ENCODE data around the gene STRN3. TPM values are rescaled to one million over a fixed set of nuclear protein-coding genes. Genes with fewer than 3 reads are reported as not detected.
"Not testable (repeated sequence)": the region's sequence is repeated elsewhere in the genome, so short reads cannot be mapped to it uniquely, and the experiment has no call there.

STRN3 gene
- polyA plus RNA-seq, 2 donors: 7.4 to 9.5 TPM

DNA sequence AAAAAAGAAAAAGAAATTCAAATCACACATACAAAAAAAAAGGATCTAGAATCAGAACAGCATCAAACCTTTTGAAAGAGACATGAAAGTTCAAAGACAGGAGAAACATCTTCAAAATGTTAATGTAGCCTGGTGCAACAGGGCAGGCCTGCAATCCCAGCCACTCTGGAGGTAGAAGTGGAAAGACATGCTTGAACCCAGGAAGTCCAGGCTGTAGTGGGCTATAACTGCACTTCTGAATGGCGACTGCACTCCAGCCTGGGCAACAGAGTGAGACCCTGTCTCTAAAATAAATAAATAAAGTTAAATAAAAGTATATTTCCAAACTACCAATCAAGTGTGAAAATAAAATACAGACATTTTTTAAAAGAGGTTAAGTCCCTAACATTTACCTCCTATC lies 19.5 kb downstream of the STRN3 start:
- Histone ChIP-seq H3K27ac (ENCODE audit: low read depth in 2 of 2, low read length in 1 of 2) (no peak overlapping the region), H3K4me3 (ENCODE audit: low read depth in 1 of 2, low read length in 2 of 2) (no peak overlapping the region), H3K4me1 (ENCODE audit: control insufficient read depth in 2 of 2, insufficient read depth in 2 of 2, low read length in 1 of 2) (no peaks in the 10 kb centered on the region), H3K36me3 (ENCODE audit: control insufficient read depth in 2 of 2, insufficient read depth in 2 of 2, low read length in 1 of 2) (peaks cover 0 to 3% of the 10 kb centered on the region in 2 donors), H3K27me3 (ENCODE audit: control insufficient read depth in 1 of 2, insufficient read depth in 2 of 2, low read length in 2 of 2) (no peaks in the 10 kb centered on the region), H3K9me3 (ENCODE audit: control insufficient read depth in 2 of 2, insufficient read depth in 1 of 2, low read depth in 1 of 2, low read length in 1 of 2) (no peaks in the 10 kb centered on the region)
- WGBS, 2 donors: 98 to 100% methylated on average over 1 of the region's 1 CpG

DNA sequence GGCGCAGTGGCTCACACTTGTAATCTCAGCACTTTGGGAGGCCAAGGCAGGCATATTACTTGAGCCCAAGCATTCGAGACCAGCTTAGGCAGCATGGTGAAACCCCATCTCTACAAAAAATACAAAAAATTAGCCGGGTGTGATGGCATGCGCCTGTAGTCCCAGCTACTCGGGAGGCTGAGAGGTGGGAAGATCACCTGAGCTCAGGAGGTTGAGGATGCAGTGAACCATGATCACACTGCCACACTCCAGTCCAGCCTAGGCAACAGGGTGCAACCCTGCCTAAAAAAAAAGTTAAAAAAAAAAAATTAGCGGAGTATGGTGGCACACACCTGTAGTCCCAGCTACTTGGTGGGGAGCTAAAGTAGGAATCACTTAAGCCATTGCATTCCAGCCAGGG lies 22.2 kb downstream of the STRN3 start:
- not testable (repeated sequence) for H3K36me3 ChIP-seq (ENCODE audit: control insufficient read depth in 2 of 2, insufficient read depth in 2 of 2, low read length in 1 of 2); H3K27me3 ChIP-seq (ENCODE audit: control insufficient read depth in 1 of 2, insufficient read depth in 2 of 2, low read length in 2 of 2); H3K4me1 ChIP-seq (ENCODE audit: control insufficient read depth in 2 of 2, insufficient read depth in 2 of 2, low read length in 1 of 2); H3K27ac ChIP-seq (ENCODE audit: low read depth in 2 of 2, low read length in 1 of 2); H3K4me3 ChIP-seq (ENCODE audit: low read depth in 1 of 2, low read length in 2 of 2); H3K9me3 ChIP-seq (ENCODE audit: control insufficient read depth in 2 of 2, insufficient read depth in 1 of 2, low read depth in 1 of 2, low read length in 1 of 2)
- 91 to 97% methylated on average over 6 of the region's 6 CpGs for WGBS, 2 donors

DNA sequence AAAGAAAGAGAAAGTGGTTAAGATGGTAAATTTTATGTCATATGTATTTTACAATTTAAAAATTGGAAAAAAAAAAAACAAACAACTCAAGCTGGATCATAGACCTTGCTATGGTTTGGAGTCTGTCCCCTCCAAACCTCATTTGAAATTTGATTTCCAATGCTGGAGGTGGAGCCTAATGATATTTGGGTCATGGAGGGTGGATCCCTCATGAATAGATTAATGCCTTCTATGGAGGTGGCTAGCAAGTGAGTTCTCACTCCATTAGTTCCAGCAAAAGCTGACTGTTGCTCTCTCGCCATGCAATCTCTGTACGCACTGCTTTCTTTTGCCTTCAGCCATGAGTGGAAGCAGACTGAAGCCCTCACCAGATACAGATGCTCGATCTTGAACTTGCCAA lies 22.9 kb downstream of the STRN3 start:
- H3K9me3 ChIP-seq (ENCODE audit: control insufficient read depth in 2 of 2, insufficient read depth in 1 of 2, low read depth in 1 of 2, low read length in 1 of 2): no peaks in the 10 kb centered on the region
- no peaks in the 10 kb centered on the region for H3K27me3 ChIP-seq (ENCODE audit: control insufficient read depth in 1 of 2, insufficient read depth in 2 of 2, low read length in 2 of 2)
- H3K4me1 ChIP-seq (ENCODE audit: control insufficient read depth in 2 of 2, insufficient read depth in 2 of 2, low read length in 1 of 2): no peaks in the 10 kb centered on the region
- H3K4me3 ChIP-seq (ENCODE audit: low read depth in 1 of 2, low read length in 2 of 2): no peak overlapping the region
- WGBS, 2 donors: 93 to 98% methylated on average over 3 of the region's 3 CpGs
- H3K36me3 ChIP-seq (ENCODE audit: control insufficient read depth in 2 of 2, insufficient read depth in 2 of 2, low read length in 1 of 2): peaks cover 0 to 5% of the 10 kb centered on the region in 2 donors
- H3K27ac ChIP-seq (ENCODE audit: low read depth in 2 of 2, low read length in 1 of 2): no peak overlapping the region

DNA sequence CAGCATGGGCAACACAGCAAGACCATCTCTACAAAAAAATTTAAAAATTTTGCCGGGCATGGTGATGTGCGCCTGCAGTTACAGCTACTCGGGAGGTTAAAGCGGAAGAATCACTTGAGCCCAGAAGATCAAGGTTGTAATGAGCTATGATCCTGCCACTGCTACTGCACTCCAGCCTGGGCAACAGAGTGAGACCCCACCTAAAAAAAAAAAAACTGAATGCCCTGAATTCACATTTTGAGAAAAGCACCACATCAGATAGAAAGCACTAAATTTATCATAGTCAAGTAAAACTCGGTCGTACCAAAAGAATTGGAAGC lies 24.9 kb downstream of the STRN3 start:
- H3K36me3 ChIP-seq (ENCODE audit: control insufficient read depth in 2 of 2, insufficient read depth in 2 of 2, low read length in 1 of 2): peaks cover 0 to 6% of the 10 kb centered on the region in 2 donors
- no peaks in the 10 kb centered on the region for H3K27me3 ChIP-seq (ENCODE audit: control insufficient read depth in 1 of 2, insufficient read depth in 2 of 2, low read length in 2 of 2)
- H3K4me3 ChIP-seq (ENCODE audit: low read depth in 1 of 2, low read length in 2 of 2): no peak overlapping the region
- peaks cover 0 to 2% of the 10 kb centered on the region in 2 donors for H3K4me1 ChIP-seq (ENCODE audit: control insufficient read depth in 2 of 2, insufficient read depth in 2 of 2, low read length in 1 of 2)
- no peak overlapping the region for H3K27ac ChIP-seq (ENCODE audit: low read depth in 2 of 2, low read length in 1 of 2)
- 80 to 89% methylated on average over 6 of the region's 6 CpGs for WGBS, 2 donors
- no peaks in the 10 kb centered on the region for H3K9me3 ChIP-seq (ENCODE audit: control insufficient read depth in 2 of 2, insufficient read depth in 1 of 2, low read depth in 1 of 2, low read length in 1 of 2)

DNA sequence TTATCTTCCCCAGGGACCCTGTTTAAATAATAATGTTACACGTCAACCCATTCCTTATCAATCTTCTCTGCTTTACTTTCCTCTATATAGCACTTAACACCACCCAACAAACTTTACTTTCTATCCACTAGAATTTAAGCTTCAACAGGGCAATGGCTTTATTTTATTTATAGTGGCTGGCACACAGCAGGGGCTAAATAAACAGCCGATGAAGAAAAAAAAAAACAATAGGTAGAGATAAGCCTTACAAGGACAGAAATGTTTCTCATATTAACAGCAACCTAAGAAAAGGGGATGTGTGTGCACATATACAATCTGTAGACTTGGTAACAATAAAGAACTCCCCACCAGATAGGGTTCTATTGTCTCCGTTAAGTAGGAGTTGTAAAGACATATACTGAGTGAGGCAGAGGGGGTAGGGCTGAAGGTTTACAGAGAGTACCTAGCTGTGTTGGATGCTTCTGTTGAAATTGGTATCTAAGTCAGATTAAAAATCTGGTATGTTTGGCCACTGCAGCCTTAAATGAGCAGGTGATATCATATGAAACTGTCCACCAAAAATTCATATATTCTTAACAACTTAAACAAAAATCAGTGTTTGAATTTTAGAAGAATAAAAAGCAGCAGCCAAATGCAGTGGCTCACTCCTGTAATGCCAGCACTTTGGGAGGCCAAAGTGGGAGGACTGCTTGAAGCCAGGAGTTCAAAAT lies 25.4 kb downstream of the STRN3 start:
- peaks cover 0 to 2% of the 10 kb centered on the region in 2 donors for H3K4me1 ChIP-seq (ENCODE audit: control insufficient read depth in 2 of 2, insufficient read depth in 2 of 2, low read length in 1 of 2)

DNA sequence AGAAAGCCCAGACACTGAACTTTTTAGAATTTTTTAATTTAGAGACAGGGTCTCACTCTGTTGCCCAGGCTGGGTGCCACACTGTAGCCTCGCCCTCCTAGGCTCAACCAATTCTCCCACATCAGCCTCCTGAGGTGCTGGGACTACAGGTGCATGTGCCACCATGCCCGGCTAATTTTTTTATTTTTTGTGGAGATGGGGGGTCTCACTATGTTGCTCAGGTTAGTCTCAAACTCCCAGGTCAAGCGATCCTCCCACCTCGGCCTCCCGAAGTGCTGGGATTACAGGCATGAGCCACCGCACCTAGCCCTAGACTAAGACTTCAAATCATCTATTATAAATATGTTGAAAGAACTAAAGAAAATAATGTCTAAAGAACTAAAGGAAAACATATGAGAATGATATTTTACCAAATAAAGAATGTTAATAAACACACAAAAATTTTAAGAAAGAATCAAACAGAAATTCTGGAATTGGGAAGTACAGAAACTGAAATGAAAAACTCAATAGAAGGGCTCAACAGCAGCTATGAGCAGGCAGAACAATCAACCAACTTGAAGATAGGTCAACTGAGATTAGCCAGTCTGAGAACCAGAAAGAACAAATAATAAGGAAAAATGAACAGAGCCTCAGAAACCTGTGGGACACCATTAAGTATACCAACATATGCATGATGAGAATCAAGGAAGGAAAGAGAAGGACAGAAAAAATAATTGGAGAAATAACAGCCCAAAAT lies 27.0 kb downstream of the STRN3 start:
- Histone ChIP-seq H3K4me1 (ENCODE audit: control insufficient read depth in 2 of 2, insufficient read depth in 2 of 2, low read length in 1 of 2) (peaks cover 0 to 4% of the 10 kb centered on the region in 2 donors), H3K27ac (ENCODE audit: low read depth in 2 of 2, low read length in 1 of 2) (no peak overlapping the region), H3K9me3 (ENCODE audit: control insufficient read depth in 2 of 2, insufficient read depth in 1 of 2, low read depth in 1 of 2, low read length in 1 of 2) (no peaks in the 10 kb centered on the region), H3K4me3 (ENCODE audit: low read depth in 1 of 2, low read length in 2 of 2) (no peak overlapping the region), H3K36me3 (ENCODE audit: control insufficient read depth in 2 of 2, insufficient read depth in 2 of 2, low read length in 1 of 2) (peaks cover 0 to 2% of the 10 kb centered on the region in 2 donors), H3K27me3 (ENCODE audit: control insufficient read depth in 1 of 2, insufficient read depth in 2 of 2, low read length in 2 of 2) (no peaks in the 10 kb centered on the region)
- WGBS, 2 donors: 95 to 98% methylated on average over 6 of the region's 6 CpGs

More for the DNA sequence above, 25.4 kb downstream of the STRN3 start:
- WGBS, 2 donors: 68 to 73% methylated on average over 3 of the region's 3 CpGs
- Histone ChIP-seq H3K9me3 (ENCODE audit: control insufficient read depth in 2 of 2, insufficient read depth in 1 of 2, low read depth in 1 of 2, low read length in 1 of 2) (no peaks in the 10 kb centered on the region), H3K36me3 (ENCODE audit: control insufficient read depth in 2 of 2, insufficient read depth in 2 of 2, low read length in 1 of 2) (peaks cover 0 to 4% of the 10 kb centered on the region in 2 donors), H3K4me3 (ENCODE audit: low read depth in 1 of 2, low read length in 2 of 2) (no peak overlapping the region), H3K27ac (ENCODE audit: low read depth in 2 of 2, low read length in 1 of 2) (no peak overlapping the region), H3K27me3 (ENCODE audit: control insufficient read depth in 1 of 2, insufficient read depth in 2 of 2, low read length in 2 of 2) (no peaks in the 10 kb centered on the region)

DNA sequence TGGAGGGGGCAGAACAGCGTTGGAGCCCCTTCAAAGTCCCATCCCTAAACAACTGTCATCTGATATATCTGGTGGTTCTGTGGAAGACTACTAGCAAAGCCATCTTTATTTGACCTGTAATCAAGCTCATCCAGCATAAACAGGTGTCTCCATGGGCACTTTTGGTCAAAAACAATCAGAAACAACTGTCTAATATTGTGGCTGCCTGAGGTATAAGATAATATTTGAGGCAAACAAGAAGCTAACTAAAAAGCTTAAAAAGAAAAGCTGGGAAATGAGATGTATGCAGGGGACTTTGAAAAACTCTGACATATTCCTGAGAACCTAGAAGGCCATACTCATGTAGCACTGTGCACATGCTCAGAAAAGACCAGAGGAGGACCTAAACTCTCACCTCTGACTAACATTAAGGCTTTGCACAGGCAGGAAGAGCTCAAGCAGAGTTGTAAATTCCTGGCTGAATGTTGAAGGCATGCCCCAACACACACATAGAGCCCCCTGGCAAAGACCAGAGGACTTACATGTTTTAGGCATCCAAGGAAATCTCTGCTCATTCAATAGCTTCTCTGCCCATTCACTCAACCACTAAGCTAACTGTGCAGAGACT lies 28.0 kb downstream of the STRN3 start:
- no peak overlapping the region for H3K27ac ChIP-seq (ENCODE audit: low read depth in 2 of 2, low read length in 1 of 2)
- peaks cover 0 to 2% of the 10 kb centered on the region in 2 donors for H3K36me3 ChIP-seq (ENCODE audit: control insufficient read depth in 2 of 2, insufficient read depth in 2 of 2, low read length in 1 of 2)
- H3K27me3 ChIP-seq (ENCODE audit: control insufficient read depth in 1 of 2, insufficient read depth in 2 of 2, low read length in 2 of 2): no peaks in the 10 kb centered on the region
- 95 to 97% methylated on average over 1 of the region's 1 CpG for WGBS, 2 donors
- H3K9me3 ChIP-seq (ENCODE audit: control insufficient read depth in 2 of 2, insufficient read depth in 1 of 2, low read depth in 1 of 2, low read length in 1 of 2): no peaks in the 10 kb centered on the region
- peaks cover 0 to 4% of the 10 kb centered on the region in 2 donors for H3K4me1 ChIP-seq (ENCODE audit: control insufficient read depth in 2 of 2, insufficient read depth in 2 of 2, low read length in 1 of 2)
- no peak overlapping the region for H3K4me3 ChIP-seq (ENCODE audit: low read depth in 1 of 2, low read length in 2 of 2)

DNA sequence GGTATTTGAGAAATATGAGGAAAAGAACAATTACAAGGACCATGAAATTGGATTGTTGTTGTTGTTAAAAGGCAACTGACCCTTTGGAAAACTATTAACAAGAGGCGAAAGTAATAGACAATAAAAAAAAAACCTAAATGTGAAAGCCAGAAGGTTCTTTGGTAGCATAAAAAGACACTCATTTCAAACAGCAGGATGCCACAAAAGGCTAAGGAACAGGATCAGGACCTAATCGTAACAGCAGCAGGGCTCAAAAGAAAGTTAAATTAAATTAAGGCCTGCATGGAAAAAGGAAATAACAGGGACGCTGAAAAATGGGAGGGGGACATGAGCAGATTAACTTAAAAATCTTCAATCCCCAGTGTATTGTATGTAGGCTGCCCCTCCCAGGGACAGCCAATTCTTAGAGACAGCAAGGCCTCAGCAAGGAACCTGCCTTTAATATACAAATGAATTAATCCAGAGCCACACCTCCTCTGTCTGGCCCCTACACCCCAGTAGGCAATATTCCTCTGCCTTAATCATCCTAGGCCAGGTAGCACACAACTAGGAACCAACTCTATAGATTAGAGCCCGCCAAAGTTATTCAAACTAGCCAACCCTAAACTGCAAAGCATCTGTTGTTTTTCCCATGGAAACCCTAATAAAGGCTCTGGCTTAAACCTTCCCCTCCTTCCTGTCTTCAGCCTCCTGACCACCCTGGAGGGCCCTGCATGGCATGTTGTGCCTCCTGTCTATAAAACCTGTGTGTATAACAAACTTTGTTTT lies 29.1 kb downstream of the STRN3 start:
- H3K4me1 ChIP-seq (ENCODE audit: control insufficient read depth in 2 of 2, insufficient read depth in 2 of 2, low read length in 1 of 2): peaks cover 0 to 4% of the 10 kb centered on the region in 2 donors
- no peak overlapping the region for H3K27ac ChIP-seq (ENCODE audit: low read depth in 2 of 2, low read length in 1 of 2)
- H3K4me3 ChIP-seq (ENCODE audit: low read depth in 1 of 2, low read length in 2 of 2): no peak overlapping the region
- no peaks in the 10 kb centered on the region for H3K9me3 ChIP-seq (ENCODE audit: control insufficient read depth in 2 of 2, insufficient read depth in 1 of 2, low read depth in 1 of 2, low read length in 1 of 2)
- H3K27me3 ChIP-seq (ENCODE audit: control insufficient read depth in 1 of 2, insufficient read depth in 2 of 2, low read length in 2 of 2): no peaks in the 10 kb centered on the region
- 89 to 90% methylated on average over 4 of the region's 4 CpGs for WGBS, 2 donors
- H3K36me3 ChIP-seq (ENCODE audit: control insufficient read depth in 2 of 2, insufficient read depth in 2 of 2, low read length in 1 of 2): peaks cover 0 to 2% of the 10 kb centered on the region in 2 donors

DNA sequence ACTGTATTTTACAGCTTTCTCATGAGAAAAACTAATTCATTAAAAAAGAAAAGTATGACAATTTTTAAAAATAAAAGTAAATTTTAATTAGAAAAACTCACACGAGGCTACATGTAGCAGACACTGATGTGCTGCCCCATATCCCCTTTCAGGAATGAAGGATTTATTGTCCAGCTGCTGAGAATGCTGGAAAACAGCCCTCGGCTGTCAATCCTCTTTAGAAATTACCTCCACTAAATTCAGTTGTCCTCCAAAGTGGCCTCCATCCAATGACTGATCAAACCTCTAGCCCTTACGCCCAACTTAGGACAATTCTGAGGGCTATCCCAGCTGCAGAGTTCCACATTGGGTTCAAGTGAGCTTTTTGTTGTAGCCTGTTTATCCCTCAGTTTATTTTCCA lies 30.5 kb downstream of the STRN3 start:
- Histone ChIP-seq H3K36me3 (ENCODE audit: control insufficient read depth in 2 of 2, insufficient read depth in 2 of 2, low read length in 1 of 2) (peaks cover 0 to 2% of the 10 kb centered on the region in 2 donors), H3K4me1 (ENCODE audit: control insufficient read depth in 2 of 2, insufficient read depth in 2 of 2, low read length in 1 of 2) (peaks cover 0 to 4% of the 10 kb centered on the region in 2 donors), H3K9me3 (ENCODE audit: control insufficient read depth in 2 of 2, insufficient read depth in 1 of 2, low read depth in 1 of 2, low read length in 1 of 2) (no peaks in the 10 kb centered on the region), H3K27ac (ENCODE audit: low read depth in 2 of 2, low read length in 1 of 2) (no peak overlapping the region), H3K27me3 (ENCODE audit: control insufficient read depth in 1 of 2, insufficient read depth in 2 of 2, low read length in 2 of 2) (no peaks in the 10 kb centered on the region), H3K4me3 (ENCODE audit: low read depth in 1 of 2, low read length in 2 of 2) (no peak overlapping the region)
- WGBS, 2 donors: 70 to 75% methylated on average over 3 of the region's 3 CpGs
